Trophoblast cell (in vitro differentiated cells and primary cell): Measurements from ENCODE around the gene MKLN1.
"Not testable (repeated sequence)": the region's sequence is repeated elsewhere in the genome, so short reads cannot be mapped to it uniquely, and the experiment has no call there.

Source experiments
- DNase-seq, 2 donors: peaks; one replicate each; pipeline ENCODE4 v3.0.0-alpha.2; 2016
- H2AFZ ChIP-seq: 2 replicates; pipeline ENCODE4 v1.6.1; 2013; ENCODE audit warnings: low read length, moderate library complexity, mild to moderate bottlenecking; ENCODE audit not compliant: insufficient read depth, poor library complexity
- H2AK5ac ChIP-seq: 2 replicates; pipeline ENCODE4 v1.6.1; 2013; ENCODE audit warnings: mild to moderate bottlenecking, low read length
- H2BK120ac ChIP-seq: 2 replicates; pipeline ENCODE4 v1.6.1; 2013; ENCODE audit warnings: low read length, mild to moderate bottlenecking, moderate library complexity; ENCODE audit not compliant: insufficient read depth, poor library complexity
- H2BK12ac ChIP-seq: 2 replicates; pipeline ENCODE4 v1.6.1; 2013; ENCODE audit warnings: mild to moderate bottlenecking, low read length, moderate library complexity
- H2BK5ac ChIP-seq: 2 replicates; pipeline ENCODE4 v1.6.1; 2013; ENCODE audit warnings: low read length, low read depth, moderate library complexity, mild to moderate bottlenecking; ENCODE audit not compliant: poor library complexity
- H3K14ac ChIP-seq: 2 replicates; pipeline ENCODE4 v1.6.1; 2013; ENCODE audit warnings: mild to moderate bottlenecking, low read length
- H3K18ac ChIP-seq: 2 replicates; pipeline ENCODE4 v1.6.1; 2013; ENCODE audit warnings: mild to moderate bottlenecking, low read length
- H3K23ac ChIP-seq: 2 replicates; pipeline ENCODE4 v1.6.1; 2013; ENCODE audit warnings: low read length
- H3K27ac ChIP-seq: 2 replicates; pipeline ENCODE4 v1.5.1; 2013; ENCODE audit warnings: low read depth, mild to moderate bottlenecking, inconsistent platforms, low read length, moderate library complexity
- H3K27me3 ChIP-seq: 2 replicates; pipeline ENCODE4 v1.6.1; 2013; ENCODE audit warnings: inconsistent platforms, mild to moderate bottlenecking, low read length, moderate library complexity; ENCODE audit not compliant: insufficient read depth
- H3K36me3 ChIP-seq, 2 experiments: 1 replicate in 1 of 2; 2 replicates in 1 of 2; pipeline ENCODE4 v1.6.1; 2013; ENCODE audit warnings: low read length in 2 of 2, mild to moderate bottlenecking in 2 of 2, moderate library complexity in 1 of 2; ENCODE audit not compliant: insufficient read depth in 2 of 2, control insufficient read depth in 1 of 2
- H3K4ac ChIP-seq: 2 replicates; pipeline ENCODE4 v1.6.1; 2013; ENCODE audit warnings: low read depth, mild to moderate bottlenecking, low read length, moderate library complexity
- H3K4me1 ChIP-seq, 2 experiments: 1 replicate in 1 of 2; 2 replicates in 1 of 2; pipeline ENCODE4 v1.6.1; 2013; ENCODE audit warnings: low read length in 2 of 2, mild to moderate bottlenecking in 2 of 2, moderate library complexity in 1 of 2; ENCODE audit not compliant: insufficient read depth in 2 of 2, control insufficient read depth in 1 of 2
- H3K4me2 ChIP-seq: 2 replicates; pipeline ENCODE4 v1.6.1; 2013; ENCODE audit warnings: inconsistent platforms, mild to moderate bottlenecking, low read length, moderate library complexity
- H3K4me3 ChIP-seq: 2 replicates; pipeline ENCODE4 v1.5.1; 2013; ENCODE audit warnings: mild to moderate bottlenecking, low read depth, low read length, inconsistent platforms
- H3K79me1 ChIP-seq: one replicate; pipeline ENCODE4 v1.6.1; 2013; ENCODE audit warnings: low read length
- H3K79me2 ChIP-seq: 2 replicates; pipeline ENCODE4 v1.6.1; 2013; ENCODE audit warnings: low read length, mild to moderate bottlenecking; ENCODE audit not compliant: control insufficient read depth, insufficient read depth, poor library complexity
- H3K9ac ChIP-seq: 2 replicates; pipeline ENCODE4 v1.6.1; 2013; ENCODE audit warnings: mild to moderate bottlenecking, low read length
- H3K9me3 ChIP-seq: 2 replicates; pipeline ENCODE4 v1.6.1; 2013; ENCODE audit warnings: low read depth, mild to moderate bottlenecking, control low read depth, inconsistent platforms, low read length; ENCODE audit not compliant: insufficient read depth
- H4K12ac ChIP-seq: 2 replicates; pipeline ENCODE4 v1.6.1; 2013; ENCODE audit warnings: low read depth, mild to moderate bottlenecking, low read length, moderate library complexity
- H4K8ac ChIP-seq: 2 replicates; pipeline ENCODE4 v1.6.1; 2013; ENCODE audit warnings: low read depth, mild to moderate bottlenecking, low read length, moderate library complexity
- H4K91ac ChIP-seq: one replicate; pipeline ENCODE4 v1.6.1; 2013; ENCODE audit warnings: low read depth, mild to moderate bottlenecking, low read length, moderate library complexity
- WGBS: extraction: QIAGEN DNeasy Blood & Tissue Kit; methylation state at CpG from one replicate; pipeline ENCODE4 v1.1.7; 2013; ENCODE audit warnings: missing lambda C conversion rate; ENCODE audit not compliant: insufficient read length, insufficient coverage; ENCODE audit errors: extremely low coverage; 5-methylcytosine and 5-hydroxymethylcytosine counted together

The MKLN1 gene

DNA sequence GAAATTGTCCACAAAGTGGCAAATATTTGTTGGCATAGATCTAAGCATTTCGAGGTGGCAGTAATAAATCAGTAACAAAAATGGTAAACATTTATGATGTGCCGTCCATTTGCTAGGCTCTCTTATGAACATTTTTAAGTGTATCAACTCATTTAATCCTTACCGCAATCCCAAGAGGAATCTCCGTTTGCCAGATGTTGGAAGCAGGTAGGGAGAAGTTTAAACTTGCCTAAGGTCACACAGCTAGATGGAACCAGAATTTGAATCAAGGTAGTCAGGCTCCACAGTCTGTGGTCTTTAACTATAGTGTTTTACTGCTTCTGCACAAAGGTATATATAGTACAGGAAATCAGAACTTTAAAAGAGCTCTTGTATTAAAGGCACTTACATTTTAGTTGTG lies 2.6 kb downstream of the MKLN1 start:
- no peak overlapping the region for H4K8ac ChIP-seq
- H3K36me3 ChIP-seq, result no peaks in the 10 kb centered on the region
- no peak overlapping the region for H2AFZ ChIP-seq
- H4K91ac ChIP-seq, result no peak overlapping the region
- WGBS, result no CpG with 5 or more reads among the region's 4 CpGs
- peaks cover 8% of the 10 kb centered on the region for H3K79me2 ChIP-seq
- H3K4me1 ChIP-seq, result peaks cover 3 to 5% of the 10 kb centered on the region in 2 experiments
- H3K4me3 ChIP-seq, result no peak overlapping the region
- H3K9ac ChIP-seq, result no peak overlapping the region
- H3K4me2 ChIP-seq, result no peak overlapping the region
- H3K27me3 ChIP-seq, result no peaks in the 10 kb centered on the region
- H3K4ac ChIP-seq, result peak overlapping the region; percentile 56
- H2BK120ac ChIP-seq, result no peak overlapping the region
- H3K18ac ChIP-seq, result no peak overlapping the region
- H2BK12ac ChIP-seq, result no peak overlapping the region
- H2AK5ac ChIP-seq, result no peak overlapping the region
- H4K12ac ChIP-seq, result no peak overlapping the region
- DNase-seq, result no peak
- H3K27ac ChIP-seq, result no peak overlapping the region
- peaks cover 10% of the 10 kb centered on the region for H3K79me1 ChIP-seq
- H3K9me3 ChIP-seq, result no peaks in the 10 kb centered on the region
- no peak overlapping the region for H2BK5ac ChIP-seq
- H3K14ac ChIP-seq, result no peak overlapping the region
- no peak overlapping the region for H3K23ac ChIP-seq

GRCh38 chr7:131331806-131332205 lies 4.1 kb downstream of the MKLN1 start:
- Histone ChIP-seq H4K8ac (no peak overlapping the region), H3K4me2 (no peak overlapping the region), H4K91ac (no peak overlapping the region), H3K36me3 (no peaks in the 10 kb centered on the region), H3K27me3 (no peaks in the 10 kb centered on the region), H3K9ac (no peak overlapping the region), H3K27ac (no peak overlapping the region), H2AFZ (no peak overlapping the region), H3K79me1 (peaks cover 10% of the 10 kb centered on the region), H3K14ac (no peak overlapping the region), H3K9me3 (no peaks in the 10 kb centered on the region), H3K4me1 (peaks cover 3 to 5% of the 10 kb centered on the region in 2 experiments), H4K12ac (no peak overlapping the region), H2AK5ac (no peak overlapping the region), H2BK5ac (no peak overlapping the region), H2BK12ac (no peak overlapping the region), H3K4ac (no peak overlapping the region), H3K4me3 (no peak overlapping the region), H3K23ac (no peak overlapping the region), H3K18ac (no peak overlapping the region), H3K79me2 (peaks cover 8% of the 10 kb centered on the region), H2BK120ac (no peak overlapping the region)
- DNase-seq, result no peak
- no CpG with 5 or more reads among the region's 1 CpG for WGBS

GRCh38 chr7:131332729-131333128 lies 5.1 kb downstream of the MKLN1 start:
- not testable (repeated sequence) for H3K4me2 ChIP-seq, H3K9ac ChIP-seq, DNase-seq, H3K27ac ChIP-seq, H3K18ac ChIP-seq, H3K23ac ChIP-seq, H3K79me2 ChIP-seq, H2BK5ac ChIP-seq, H4K12ac ChIP-seq, H3K9me3 ChIP-seq, H3K4me1 ChIP-seq, H2AFZ ChIP-seq, H3K14ac ChIP-seq, H3K4ac ChIP-seq, H3K4me3 ChIP-seq, H2BK12ac ChIP-seq, H3K79me1 ChIP-seq, H2AK5ac ChIP-seq, H4K91ac ChIP-seq, H3K36me3 ChIP-seq, H2BK120ac ChIP-seq, H3K27me3 ChIP-seq, H4K8ac ChIP-seq
- no CpG with 5 or more reads among the region's 6 CpGs for WGBS

DNA sequence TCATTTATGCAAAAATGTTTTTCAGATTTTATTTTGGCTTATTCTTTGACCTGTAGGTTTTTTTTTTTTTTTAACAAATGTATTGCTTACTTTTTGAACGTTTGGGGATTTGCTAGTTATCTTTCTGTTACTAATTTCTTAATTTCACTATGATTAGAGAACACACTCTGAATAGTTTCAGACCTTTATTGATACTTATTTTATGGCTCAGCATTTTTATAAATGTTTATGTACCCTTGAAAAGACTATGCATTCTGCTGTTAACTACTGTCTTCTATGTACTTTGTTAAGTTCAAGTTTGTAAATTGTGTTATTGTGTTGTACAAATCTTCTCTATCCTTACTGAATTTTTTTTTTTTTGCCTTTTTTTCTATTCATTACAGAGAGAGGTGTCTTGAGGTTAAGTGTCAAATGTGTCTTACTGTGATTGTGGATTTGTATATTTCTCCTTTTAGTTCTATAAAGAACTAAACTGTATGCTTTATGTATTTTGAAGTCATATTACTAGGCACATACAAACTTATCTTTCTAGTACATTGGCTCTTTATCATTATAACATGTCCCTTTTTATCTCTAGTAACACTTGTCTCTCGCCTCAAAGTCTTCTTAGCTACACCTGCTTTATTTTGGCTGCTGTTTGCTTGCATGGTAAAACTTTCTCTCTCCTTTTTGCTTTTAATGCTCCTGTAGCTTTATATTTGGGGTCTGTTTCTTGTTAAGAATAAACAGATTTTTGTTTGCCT lies 8.1 kb downstream of the MKLN1 start:
- Histone ChIP-seq H2BK5ac (no peak overlapping the region), H3K4me3 (no peak overlapping the region), H3K4me1 (no peaks in the 10 kb centered on the region), H3K23ac (no peak overlapping the region), H3K27ac (no peak overlapping the region), H3K9me3 (no peaks in the 10 kb centered on the region), H3K4me2 (no peak overlapping the region), H3K36me3 (no peaks in the 10 kb centered on the region), H4K8ac (no peak overlapping the region), H2AFZ (no peak overlapping the region), H2BK120ac (no peak overlapping the region), H3K27me3 (no peaks in the 10 kb centered on the region), H3K18ac (no peak overlapping the region), H3K14ac (no peak overlapping the region), H2BK12ac (no peak overlapping the region), H3K79me2 (peaks cover 2% of the 10 kb centered on the region), H2AK5ac (no peak overlapping the region), H3K9ac (no peak overlapping the region), H4K12ac (no peak overlapping the region), H4K91ac (no peak overlapping the region), H3K4ac (no peak overlapping the region), H3K79me1 (no peaks in the 10 kb centered on the region)
- no CpG with 5 or more reads among the region's 2 CpGs for WGBS
- no peak for DNase-seq
